GM19193 (cell line): ENCODE results near the gene CCNB1.

Source experiments
- POLR2A ChIP-seq: IDR thresholded peaks from 4 replicates; pipeline ENCODE4 v1.6.1; 2011; ENCODE audit not compliant: insufficient read depth, insufficient read length; ENCODE audit errors: extremely low read depth

CCNB1 gene

DNA sequence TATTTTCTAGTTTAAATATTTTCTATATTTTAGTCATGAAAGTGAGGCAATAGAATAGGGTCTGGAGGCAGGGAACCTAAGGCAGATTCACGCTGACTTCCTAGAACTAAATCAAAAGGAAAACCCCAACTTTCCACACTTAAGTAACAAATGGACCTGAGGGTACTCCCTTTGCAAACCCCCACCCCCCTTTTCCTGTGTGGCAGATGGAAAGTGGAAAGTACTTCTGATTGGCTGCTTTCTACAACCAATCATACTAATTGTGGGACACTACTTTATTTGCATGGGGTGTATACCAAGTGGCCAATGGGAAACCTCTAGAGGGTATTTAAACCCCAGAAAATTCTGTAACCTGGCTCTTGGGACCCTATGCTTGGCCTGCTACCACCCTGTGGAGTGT lies 17.7 kb downstream of the CCNB1 start:
- no peak for TF ChIP-seq POLR2A

DNA sequence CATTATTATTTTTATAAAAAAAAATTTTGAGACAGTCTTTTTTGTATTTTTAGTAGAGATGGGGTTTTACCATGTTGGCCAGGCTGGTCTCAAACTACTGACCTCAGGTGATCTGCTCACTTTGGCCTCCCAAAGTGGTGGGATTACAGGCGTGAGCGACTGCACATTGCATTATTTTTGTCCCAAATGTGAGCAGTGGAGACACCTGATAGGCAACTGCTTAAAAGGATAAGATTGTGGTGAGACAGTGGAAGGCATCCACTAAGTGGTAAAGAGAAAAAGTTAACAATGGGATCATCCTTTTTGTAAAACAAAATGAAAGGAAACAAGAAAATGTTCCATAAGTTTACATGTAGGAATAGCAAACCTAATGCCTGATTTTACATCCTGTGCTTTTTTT lies 20.4 kb downstream of the CCNB1 start:
- no peak for TF ChIP-seq POLR2A

DNA sequence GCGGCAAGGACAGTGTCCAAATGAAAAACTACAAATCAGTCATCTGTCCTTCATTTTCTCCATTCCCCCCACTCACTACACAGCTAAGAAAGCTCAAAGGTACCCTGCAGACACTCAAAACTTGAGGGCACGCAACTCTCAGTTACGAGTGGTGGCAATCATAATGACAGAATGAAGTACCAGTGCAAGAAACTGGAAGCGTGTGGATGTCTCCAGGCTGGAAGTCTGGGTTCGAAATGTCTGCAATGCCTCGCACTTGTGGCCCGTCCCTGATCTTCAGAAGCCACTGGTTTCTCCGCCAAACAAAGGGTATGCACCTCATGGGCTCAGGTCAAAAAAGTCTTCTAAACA lies 21.8 kb downstream of the CCNB1 start:
- TF ChIP-seq POLR2A: no peak

DNA sequence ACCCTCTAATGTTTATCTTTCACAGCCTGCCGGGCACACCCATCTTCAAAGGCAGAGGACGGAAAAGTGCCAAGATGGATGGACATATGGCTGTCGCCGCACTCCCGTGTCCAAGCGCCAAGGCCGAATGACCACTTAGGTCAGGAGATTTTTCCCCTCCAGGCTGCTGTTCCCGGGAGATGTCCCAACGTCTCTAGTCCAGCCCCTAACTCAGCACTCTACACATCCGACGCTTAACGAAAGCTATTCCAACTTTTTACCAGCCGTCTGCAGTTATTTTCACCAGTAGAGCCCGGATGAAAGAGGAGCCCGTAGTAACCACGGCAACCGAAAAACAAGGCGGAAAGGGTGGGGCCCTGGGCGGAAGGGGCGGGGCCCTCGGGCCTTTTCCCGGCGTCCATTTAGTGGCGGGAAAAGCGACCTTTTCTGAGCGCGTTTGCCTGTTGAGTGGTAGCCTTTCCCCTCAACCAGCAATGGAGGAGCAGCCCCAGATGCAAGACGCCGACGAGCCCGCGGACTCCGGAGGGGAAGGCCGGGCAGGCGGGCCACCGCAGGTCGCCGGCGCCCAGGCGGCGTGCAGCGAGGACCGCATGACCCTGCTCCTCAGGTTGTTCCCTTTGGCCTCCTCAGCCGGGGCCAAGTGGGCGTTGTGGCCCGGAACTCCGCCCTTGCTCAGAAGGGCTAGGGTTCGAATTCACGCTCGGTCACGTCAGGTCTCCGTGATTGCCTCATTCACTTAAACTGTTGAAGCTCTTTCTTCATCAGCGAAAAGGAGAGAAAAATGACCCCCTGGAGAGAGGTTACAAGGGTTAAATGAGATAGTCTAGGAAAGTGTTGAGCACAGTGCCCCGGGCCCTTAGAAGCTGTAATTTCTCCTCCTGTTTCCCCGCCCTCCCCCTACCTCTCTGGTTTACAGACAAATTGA lies 22.5 kb downstream of the CCNB1 start, which contains the start of gene CENPH:
CENPH (plus strand) TSS at position 422 of the 925 bp plus-strand sequence; CDS start at position 474, 52 bp downstream.
- peak; percentile 78 for TF ChIP-seq POLR2A

DNA sequence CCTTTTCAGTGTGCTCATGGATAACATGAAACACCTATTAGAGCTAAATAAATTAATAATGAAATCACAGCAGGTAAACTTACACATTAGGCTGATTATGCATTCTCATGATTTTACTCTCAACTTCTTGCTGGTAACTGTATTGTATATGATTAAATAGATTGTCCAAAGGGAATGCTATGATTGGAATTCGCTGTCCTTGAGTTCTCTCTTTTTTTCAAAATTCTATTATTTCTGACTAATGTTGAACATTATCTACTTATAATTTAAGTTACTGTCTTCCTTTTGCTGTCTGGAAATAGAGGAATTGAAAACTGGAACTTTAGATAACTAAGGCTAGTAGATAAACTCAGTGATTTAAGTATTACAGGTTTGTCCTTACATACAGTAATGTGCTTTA lies 35.5 kb downstream of the CCNB1 start:
- TF ChIP-seq POLR2A: no peak

DNA sequence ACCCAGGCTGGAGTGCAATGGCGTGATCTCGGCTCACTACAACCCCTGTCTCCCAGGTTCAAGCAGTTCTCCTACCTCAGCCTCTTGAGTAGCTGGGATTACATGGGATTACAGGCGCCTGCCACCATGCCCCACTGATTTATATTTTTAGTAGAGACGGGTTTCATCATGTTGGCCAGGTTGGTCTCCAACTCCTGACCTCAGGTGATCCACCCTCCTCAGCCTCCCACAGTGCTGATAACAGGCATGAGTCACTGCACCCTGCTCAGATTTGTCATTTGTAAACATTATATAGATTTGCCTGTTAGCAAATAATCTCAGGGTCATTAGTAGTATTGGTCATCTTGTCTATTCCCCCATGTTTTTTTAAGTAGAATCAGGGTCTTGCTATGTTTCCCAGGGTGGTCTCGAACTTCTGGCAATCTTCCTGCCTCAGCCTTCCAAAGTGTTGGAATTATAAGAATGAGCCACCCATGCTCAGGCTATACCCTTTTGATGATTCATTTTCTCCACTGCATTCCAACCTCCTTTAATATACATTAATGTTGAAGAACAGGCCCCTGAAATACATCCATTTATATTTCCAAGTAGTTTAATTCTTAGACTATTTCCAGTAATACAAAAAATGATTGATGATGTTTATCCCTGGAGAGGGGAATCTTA lies 39.7 kb downstream of the CCNB1 start:
- no peak for TF ChIP-seq POLR2A

DNA sequence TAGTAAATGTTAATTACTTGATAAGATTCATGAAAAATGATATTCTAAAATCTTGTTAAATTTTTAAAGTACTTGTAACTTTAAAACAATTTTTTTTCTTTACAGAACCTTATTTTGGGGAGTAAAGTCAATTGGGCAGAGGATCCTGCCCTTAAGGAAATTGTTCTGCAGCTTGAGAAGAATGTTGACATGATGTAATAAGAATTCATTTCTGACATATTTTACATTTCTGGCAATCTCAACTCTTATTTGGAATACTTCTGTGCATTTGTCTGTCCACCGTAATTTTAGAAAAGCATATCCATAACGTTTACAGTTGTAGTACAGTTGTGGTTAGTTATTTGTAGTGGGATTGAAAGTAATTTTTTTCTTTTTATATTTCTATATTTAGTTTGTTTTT lies 42.7 kb downstream of the CCNB1 start:
- TF ChIP-seq POLR2A: no peak

DNA sequence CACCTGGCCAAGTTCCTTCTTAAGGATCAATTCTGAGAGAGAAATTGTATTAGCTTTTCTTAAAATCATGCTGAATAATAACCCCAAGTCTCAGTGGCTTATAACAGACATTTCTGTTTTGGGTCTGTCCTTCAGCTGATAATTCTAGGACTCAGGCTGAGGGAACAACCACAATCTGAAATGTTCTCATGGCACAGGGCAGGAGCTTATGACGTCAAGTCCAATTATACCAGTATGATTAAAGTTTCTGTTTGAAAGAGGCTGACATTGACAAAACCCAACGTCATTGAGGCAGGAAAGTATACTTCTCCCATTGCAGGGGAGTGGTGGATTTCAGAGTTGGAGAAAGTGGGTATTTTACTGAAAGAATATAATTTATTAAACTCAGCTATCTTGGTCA lies 44.2 kb downstream of the CCNB1 start:
- no peak for TF ChIP-seq POLR2A

DNA sequence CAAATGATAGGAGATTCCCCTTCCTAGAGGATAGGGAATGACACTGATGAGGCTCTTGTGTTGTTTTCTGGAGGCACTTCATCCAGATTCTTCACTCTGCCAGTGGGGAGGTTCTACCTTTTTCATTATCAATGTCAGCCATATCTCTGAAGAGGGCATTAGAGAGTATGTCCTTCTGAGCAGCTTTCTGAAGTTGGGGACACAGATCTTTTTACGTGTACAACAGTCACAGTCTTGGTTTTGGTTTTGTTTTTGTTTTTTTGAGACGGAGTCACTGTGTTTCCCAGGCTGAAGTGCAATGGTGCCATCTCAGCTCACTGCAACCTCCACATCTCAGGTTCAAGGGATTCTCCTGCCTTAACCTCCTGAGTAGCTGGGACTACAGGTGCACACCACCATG lies 45.1 kb downstream of the CCNB1 start:
- TF ChIP-seq POLR2A: no peak

DNA sequence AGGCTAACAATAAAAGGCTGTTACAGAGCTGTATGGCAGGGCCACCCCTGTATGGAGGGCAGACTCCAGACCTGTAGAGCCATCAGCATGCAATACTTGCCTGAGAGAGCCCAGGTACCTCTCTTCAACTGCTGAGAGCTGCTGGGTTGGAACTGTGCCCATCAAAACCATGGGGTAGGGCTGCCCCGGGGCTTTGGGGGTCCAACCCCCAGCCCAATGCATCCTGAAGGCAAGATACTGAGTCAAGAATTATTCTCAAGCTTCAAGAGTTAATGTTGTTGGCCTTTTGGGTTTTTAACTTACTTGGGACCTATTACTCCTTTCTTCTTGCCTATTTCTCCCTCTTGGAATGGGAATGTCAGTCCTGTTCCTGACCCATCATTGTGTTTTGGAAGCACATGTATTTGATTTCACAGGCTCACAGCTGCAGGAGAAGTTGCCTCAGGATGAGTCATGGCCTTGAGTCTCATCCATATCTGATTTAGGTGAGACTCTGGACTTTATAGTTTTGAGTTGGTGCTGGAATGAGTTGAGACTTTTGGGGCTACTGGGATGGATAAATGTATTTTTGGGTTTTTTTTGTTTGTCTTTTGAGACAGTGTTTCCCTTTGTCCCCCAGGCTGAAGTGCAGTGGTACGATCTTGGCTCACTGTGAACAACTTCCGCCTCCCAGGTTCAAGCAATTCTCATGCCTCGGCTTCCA lies 46.7 kb downstream of the CCNB1 start:
- no peak for TF ChIP-seq POLR2A

DNA sequence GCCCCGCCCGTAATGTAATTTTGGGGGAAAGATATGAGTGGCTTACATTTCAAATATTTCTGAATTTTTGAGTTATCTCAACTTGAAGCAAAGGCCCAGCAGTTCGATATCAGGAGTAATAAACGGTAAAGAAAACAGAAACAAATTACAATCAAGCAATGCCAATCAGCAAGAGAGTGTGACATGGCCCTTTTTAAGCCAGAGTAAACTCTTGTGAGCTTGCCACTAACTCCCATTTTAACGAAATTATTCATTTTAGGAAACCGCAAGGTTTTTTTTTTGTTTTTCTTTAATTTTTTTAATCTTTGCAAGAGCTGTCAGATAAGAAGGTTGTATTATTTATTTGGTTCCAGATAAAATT lies 50.2 kb downstream of the CCNB1 start:
- no peak for TF ChIP-seq POLR2A

DNA sequence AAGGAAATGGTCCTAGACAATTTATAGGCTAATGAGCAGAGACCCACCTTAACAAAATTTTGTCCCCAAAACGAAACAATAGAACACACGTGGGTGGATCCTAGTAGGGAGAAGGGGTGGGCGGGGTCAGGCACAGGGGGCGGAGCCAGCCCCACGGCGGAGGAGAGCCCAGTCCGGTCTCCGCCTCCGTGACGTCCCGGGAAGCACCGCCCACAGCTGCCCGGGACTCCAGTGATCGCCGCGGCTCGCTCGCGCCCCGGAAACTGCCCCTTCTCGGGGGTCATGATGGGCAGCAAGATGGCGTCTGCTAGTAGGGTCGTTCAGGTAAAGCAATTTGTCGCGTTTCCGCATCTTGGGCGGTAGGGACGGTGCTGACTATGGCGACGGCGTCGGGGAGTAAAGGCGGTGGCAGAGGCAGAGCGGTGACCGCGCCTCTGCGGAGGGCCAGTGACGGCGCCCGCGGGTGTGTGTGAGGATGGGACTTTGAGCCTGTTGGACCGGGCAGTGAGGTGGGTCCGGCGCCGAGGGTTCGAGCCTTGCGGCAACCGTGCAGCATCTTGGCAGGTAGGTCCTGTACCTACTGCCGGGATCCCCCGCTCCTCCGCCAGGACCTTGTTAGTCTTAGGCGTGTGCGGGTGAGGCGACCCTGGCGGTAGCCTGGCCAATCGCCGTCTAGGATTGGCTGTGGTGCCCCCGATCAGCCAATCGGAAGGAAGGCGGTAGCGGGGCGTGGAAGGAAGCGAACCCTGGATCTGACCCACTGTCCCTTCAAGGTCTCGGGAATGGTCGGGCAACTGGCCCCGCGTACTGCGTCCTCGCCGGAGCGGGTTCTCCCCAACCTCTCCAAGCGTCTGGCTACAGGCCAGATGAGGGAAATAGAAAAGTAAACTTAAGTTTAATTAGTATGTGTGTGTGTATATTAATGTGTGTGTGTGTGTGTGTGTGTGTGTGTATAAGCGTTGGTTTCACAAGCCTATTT lies 50.9 kb downstream of the CCNB1 start:
- peak; percentile 86 for TF ChIP-seq POLR2A

DNA sequence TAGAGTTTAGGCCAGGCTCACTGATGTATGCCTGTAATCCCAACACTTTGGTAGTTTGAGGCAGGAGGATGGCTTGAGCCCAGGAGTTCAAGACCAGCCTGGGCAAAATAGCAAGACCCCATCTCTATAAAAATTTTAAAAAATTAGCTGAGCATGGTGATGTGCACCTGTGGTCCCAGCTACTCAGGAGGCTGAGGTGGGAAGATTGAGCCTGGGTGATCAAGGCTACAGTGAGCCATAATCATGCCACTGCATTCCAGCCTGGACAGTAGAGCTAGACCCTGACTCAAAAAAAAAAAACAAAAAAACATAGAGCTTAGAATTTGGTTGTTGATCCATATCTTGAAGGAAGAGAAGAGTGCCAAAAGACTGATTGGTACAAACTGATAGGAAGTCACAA lies 53.0 kb downstream of the CCNB1 start:
- no peak for TF ChIP-seq POLR2A

DNA sequence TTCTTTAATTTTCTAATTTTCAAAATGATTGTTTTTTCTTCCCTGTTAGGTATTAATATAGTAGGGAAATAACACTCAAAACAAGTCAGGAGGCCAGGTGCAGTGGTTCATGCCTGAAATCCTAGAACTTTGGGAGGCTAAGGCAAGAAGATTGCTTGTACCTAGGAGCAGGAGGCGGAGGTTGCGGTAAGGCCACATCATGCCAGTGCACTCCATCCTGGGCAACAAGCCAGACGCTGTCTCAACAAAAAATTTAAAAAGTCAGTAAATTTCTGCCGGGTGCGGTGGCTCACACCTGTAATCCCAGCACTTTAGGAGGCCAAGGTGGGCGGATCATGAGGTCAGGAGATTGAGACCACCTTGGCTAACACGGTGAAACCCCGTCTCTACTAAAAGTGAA lies 57.6 kb downstream of the CCNB1 start:
- no peak for TF ChIP-seq POLR2A
